ENCODE data around the gene EID3. TPM values are rescaled to one million over a fixed set of nuclear protein-coding genes. Genes with fewer than 3 reads are reported as not detected.

Gene EID3
- total and polyA plus RNA-seq, 10 of the 15 experiments (the other 5 are each of a cell fraction or from before 2014, with no cell fraction given): 0.92 to 7.0 (median 4.3) TPM

DNA sequence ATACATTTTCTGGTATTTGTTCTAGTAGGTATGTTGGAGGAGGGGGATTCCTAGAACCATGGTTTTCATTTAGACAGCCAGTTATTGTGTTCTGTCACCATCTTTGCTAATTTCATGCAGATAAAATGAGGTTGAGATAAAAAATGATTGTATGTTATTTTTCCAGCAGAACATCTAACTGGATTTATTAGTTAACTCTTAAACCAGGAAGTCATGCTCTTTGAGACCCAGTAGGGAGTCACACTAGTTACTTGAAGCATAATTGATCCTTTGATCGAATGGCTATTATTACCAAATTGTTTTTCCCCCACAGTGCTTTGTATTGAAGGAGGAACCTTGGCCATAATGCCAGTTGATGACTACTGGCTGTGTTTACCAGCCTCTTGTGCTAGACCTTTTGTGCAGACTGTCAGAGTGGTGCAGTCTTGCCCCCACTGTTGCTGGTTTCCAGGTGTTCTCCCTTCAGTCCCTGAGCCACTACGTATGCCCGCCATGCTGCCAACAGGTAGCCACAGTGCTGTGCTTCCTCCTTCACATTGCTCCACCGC is 6.0 kb downstream of the EID3 start:
- no peak for DNase-seq (ENCODE audit: low read depth, low spot score)
- RAD21 ChIA-PET (ENCODE audit: unreplicated experiment): no interaction called here
- no peak overlapping the region for H3K4me2 ChIP-seq (ENCODE audit: control insufficient read depth, insufficient read depth)
- H3K4me1 ChIP-seq (ENCODE audit: control insufficient read depth, insufficient read depth, low read length): no peaks in the 10 kb centered on the region; the same call in 1 of the 2 replicates
- H4K20me1 ChIP-seq (ENCODE audit: control insufficient read depth, insufficient read depth): no peaks in the 10 kb centered on the region
- in situ Hi-C loops (cut with MboI): no loop called here
- no peak overlapping the region for H2AFZ ChIP-seq (ENCODE audit: control insufficient read depth, low read depth, low read length)
- peaks cover 3 to 19% of the 10 kb centered on the region in 2 experiments for H3K36me3 ChIP-seq (ENCODE audit: control insufficient read depth in 2 of 2, insufficient read depth in 2 of 2, low read length in 1 of 2)
- H3K9me3 ChIP-seq (replicated peaks; ENCODE audit: control insufficient read depth, insufficient read depth, low read length): no peaks in the 10 kb centered on the region; the same call in 2 of the 3 replicates
- H3K79me2 ChIP-seq (ENCODE audit: control insufficient read depth, insufficient read depth, low read length): peaks cover 39% of the 10 kb centered on the region
- no peak overlapping the region for H3K4me3 ChIP-seq
- 95% methylated on average over 4 of the region's 4 CpGs for WGBS (ENCODE audit: insufficient coverage, insufficient replicate concordance, low lambda C conversion rate, missing lambda C conversion rate)
- H3K27me3 ChIP-seq (replicated peaks in 1 of 2; ENCODE audit: control insufficient read depth in 2 of 2, insufficient read depth in 2 of 2, low read length in 1 of 2): no peaks in the 10 kb centered on the region
- SMC1A ChIA-PET (ENCODE audit: uncharacterized antibody, unreplicated experiment): no interaction called here
- no peak for ATAC-seq
- no peak for FAIRE-seq
- CTCF ChIA-PET: no interaction called here
- no TSS peak for BruUV-seq (replicated peaks)
- H3K9ac ChIP-seq (ENCODE audit: control insufficient read depth, insufficient read depth, low read length): no peak overlapping the region
- no peak for TF ChIP-seq IKZF2 (IDR thresholded peaks at IDR 0.05)
- TF ChIP-seq SMC3 (IDR thresholded peaks at IDR 0.05; ENCODE audit: borderline replicate concordance, low read length): no peak
- TF ChIP-seq ATF7 (IDR thresholded peaks at IDR 0.05; ENCODE audit: low read depth): no peak
- no peak for TF ChIP-seq STAT1 (conservative IDR thresholded peaks at IDR 0.05)
- TF ChIP-seq BMI1 (IDR thresholded peaks at IDR 0.05; ENCODE audit: borderline replicate concordance): no peak
- TF ChIP-seq RAD21 (IDR thresholded peaks at IDR 0.05; ENCODE audit: insufficient read depth, low read depth, low read length): no peak
- no peak for TF ChIP-seq EP300 (IDR thresholded peaks at IDR 0.05; ENCODE audit: borderline replicate concordance in 1 of 2, control insufficient read depth in 1 of 2, low read depth in 2 of 2, low read length in 2 of 2)
- TF ChIP-seq PAX5 (IDR thresholded peaks at IDR 0.05; ENCODE audit: borderline replicate concordance, low read depth, low read length): no peak
- TF ChIP-seq EED (IDR thresholded peaks at IDR 0.05; ENCODE audit: low read depth): no peak
- TF ChIP-seq, protein P1, sequence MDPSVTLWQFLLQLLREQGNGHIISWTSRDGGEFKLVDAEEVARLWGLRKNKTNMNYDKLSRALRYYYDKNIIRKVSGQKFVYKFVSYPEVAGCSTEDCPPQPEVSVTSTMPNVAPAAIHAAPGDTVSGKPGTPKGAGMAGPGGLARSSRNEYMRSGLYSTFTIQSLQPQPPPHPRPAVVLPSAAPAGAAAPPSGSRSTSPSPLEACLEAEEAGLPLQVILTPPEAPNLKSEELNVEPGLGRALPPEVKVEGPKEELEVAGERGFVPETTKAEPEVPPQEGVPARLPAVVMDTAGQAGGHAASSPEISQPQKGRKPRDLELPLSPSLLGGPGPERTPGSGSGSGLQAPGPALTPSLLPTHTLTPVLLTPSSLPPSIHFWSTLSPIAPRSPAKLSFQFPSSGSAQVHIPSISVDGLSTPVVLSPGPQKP (IDR thresholded peaks at IDR 0.05; ENCODE audit: low read depth, low read length): no peak
- TF ChIP-seq, protein P2, sequence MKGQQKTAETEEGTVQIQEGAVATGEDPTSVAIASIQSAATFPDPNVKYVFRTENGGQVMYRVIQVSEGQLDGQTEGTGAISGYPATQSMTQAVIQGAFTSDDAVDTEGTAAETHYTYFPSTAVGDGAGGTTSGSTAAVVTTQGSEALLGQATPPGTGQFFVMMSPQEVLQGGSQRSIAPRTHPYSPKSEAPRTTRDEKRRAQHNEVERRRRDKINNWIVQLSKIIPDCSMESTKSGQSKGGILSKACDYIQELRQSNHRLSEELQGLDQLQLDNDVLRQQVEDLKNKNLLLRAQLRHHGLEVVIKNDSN (IDR thresholded peaks at IDR 0.05; ENCODE audit: borderline replicate concordance, extremely low read length, insufficient read depth, low read depth, low read length): no peak
- TF ChIP-seq TARDBP (IDR thresholded peaks at IDR 0.05; ENCODE audit: borderline replicate concordance): no peak
- POLR2A ChIA-PET: interaction anchor here (0.7 to 1.3 kb wide), 2 partner anchors 22 to 33 kb away, joined by 4 read pairs; no protein-coding TSS in a partner anchor
- intact Hi-C loops (cut with micrococcal nuclease; ENCODE audit: unreplicated experiment): no loop called here
- H3K27ac ChIP-seq (ENCODE audit: control insufficient read depth, insufficient read depth): no peak overlapping the region

Measured in GM12878 (cell line).